B cell (primary cell): ENCODE measurements around the gene PDCD4.

Experiments
- EZH2 ChIP-seq: IDR thresholded peaks from 2 replicates; pipeline ENCODE4 v1.6.1; 2012; ENCODE audit warnings: borderline replicate concordance, low read depth, mild to moderate bottlenecking, moderate library complexity, low read length; ENCODE audit not compliant: insufficient read depth, poor library complexity, severe bottlenecking
- TF ChIP-seq, protein P1 (sequence below): fragments of 200-600 bp; IDR thresholded peaks from one replicate; pipeline ENCODE4 v1.8.0; 2022; ENCODE audit warnings: antibody characterized with exemption, mild to moderate bottlenecking

DNA sequence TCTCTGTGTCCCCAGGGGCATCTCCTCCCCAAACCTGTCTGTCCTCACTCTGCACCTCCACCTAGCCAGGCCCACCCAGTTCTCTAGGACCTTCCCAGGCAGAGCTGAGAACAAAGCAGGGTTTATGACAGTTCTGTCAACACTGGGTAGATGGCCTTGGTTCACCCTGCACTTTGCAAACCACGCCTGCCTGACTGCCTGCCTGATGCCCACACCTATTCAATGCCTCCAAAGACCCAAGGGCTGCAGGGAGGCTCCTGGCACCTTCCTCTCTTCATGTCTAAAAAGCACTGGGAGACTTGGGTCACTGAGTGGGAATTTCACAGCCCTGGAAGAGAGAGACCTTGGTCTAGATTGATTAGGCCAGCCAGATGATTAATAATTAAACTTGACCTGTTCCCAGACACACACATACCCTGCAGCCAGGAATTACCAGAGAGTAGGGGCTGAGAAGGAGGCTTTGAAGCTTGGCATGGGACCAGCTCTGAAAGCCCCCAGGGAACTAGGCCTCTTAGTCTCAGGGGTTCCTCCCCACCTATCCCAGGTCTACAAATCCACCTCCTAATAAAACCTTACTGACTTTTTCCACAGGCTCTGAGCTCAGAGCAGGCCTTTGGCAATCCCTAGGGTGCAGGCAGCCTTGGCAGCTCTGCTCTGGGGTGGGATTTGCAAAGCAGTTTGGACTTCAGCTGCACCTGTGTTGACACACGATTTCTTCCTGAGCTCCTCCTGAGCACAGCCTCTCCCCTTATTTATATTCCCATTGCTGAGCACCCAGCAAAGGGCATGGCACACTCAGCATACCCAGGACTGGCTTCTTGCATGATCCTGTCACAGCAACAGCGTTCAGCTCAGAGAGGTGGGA, 25.7 kb upstream of the PDCD4 start:
- TF ChIP-seq, protein P1, sequence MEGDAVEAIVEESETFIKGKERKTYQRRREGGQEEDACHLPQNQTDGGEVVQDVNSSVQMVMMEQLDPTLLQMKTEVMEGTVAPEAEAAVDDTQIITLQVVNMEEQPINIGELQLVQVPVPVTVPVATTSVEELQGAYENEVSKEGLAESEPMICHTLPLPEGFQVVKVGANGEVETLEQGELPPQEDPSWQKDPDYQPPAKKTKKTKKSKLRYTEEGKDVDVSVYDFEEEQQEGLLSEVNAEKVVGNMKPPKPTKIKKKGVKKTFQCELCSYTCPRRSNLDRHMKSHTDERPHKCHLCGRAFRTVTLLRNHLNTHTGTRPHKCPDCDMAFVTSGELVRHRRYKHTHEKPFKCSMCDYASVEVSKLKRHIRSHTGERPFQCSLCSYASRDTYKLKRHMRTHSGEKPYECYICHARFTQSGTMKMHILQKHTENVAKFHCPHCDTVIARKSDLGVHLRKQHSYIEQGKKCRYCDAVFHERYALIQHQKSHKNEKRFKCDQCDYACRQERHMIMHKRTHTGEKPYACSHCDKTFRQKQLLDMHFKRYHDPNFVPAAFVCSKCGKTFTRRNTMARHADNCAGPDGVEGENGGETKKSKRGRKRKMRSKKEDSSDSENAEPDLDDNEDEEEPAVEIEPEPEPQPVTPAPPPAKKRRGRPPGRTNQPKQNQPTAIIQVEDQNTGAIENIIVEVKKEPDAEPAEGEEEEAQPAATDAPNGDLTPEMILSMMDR = no peak
- TF ChIP-seq EZH2 = no peak
